HG02981 (cell line): Measurements from ENCODE around the gene GPC1.

Experiments used
- ATAC-seq: cut with Tn5 transposase; IDR thresholded peaks from one replicate; pipeline ENCODE4 v1.9.1; 2021; ENCODE audit warnings: mild to moderate bottlenecking, moderate library complexity; ENCODE audit not compliant: unreplicated experiment

GPC1 gene

GRCh38 chr2:240428245-240428644 is 7.2 kb upstream of the GPC1 start:
- no peak for ATAC-seq

- no peak for ATAC-seq
Observed at GRCh38 chr2:240429341-240429871, 6.1 kb upstream of the GPC1 start.

GRCh38 chr2:240429872-240430491 is 5.5 kb upstream of the GPC1 start:
- ATAC-seq: no peak

- ATAC-seq: no peak
Observed at GRCh38 chr2:240430595-240430994, 4.9 kb upstream of the GPC1 start.

GRCh38 chr2:240431271-240431660 is 4.2 kb upstream of the GPC1 start:
- ATAC-seq: no peak

GRCh38 chr2:240431661-240432424 is 3.6 kb upstream of the GPC1 start:
- no peak for ATAC-seq

GRCh38 chr2:240432430-240432819 is 3.0 kb upstream of the GPC1 start:
- ATAC-seq: no peak

GRCh38 chr2:240432820-240433801 is 2.4 kb upstream of the GPC1 start:
- no peak for ATAC-seq

GRCh38 chr2:240433973-240434727 is 1.3 kb upstream of the GPC1 start:
- no peak for ATAC-seq

- peak; percentile 58 for ATAC-seq
Observed at GRCh38 chr2:240434728-240435456, 571 bp upstream of the GPC1 start.

- ATAC-seq: peak; percentile 7
Observed at GRCh38 chr2:240435948-240436682, 652 bp downstream of the GPC1 start.

- ATAC-seq: no peak
Observed at GRCh38 chr2:240436683-240437550, 1.5 kb downstream of the GPC1 start.

GRCh38 chr2:240437551-240437860 is 2.0 kb downstream of the GPC1 start:
- ATAC-seq: no peak

- no peak for ATAC-seq
Observed at GRCh38 chr2:240437861-240438809, 2.7 kb downstream of the GPC1 start.

GRCh38 chr2:240438810-240439697 is 3.6 kb downstream of the GPC1 start:
- no peak for ATAC-seq

- no peak for ATAC-seq
Observed at GRCh38 chr2:240439698-240440151, 4.3 kb downstream of the GPC1 start.
